HG03460 (cell line): ENCODE data around the gene DOCK11.
A peak's percentile ranks its signal among the peaks of the same experiment; 100 is the strongest.

Experiments
- ATAC-seq: cut with Tn5 transposase; IDR thresholded peaks from one replicate; pipeline ENCODE4 v1.9.1; 2021; ENCODE audit not compliant: unreplicated experiment

The DOCK11 gene

DNA sequence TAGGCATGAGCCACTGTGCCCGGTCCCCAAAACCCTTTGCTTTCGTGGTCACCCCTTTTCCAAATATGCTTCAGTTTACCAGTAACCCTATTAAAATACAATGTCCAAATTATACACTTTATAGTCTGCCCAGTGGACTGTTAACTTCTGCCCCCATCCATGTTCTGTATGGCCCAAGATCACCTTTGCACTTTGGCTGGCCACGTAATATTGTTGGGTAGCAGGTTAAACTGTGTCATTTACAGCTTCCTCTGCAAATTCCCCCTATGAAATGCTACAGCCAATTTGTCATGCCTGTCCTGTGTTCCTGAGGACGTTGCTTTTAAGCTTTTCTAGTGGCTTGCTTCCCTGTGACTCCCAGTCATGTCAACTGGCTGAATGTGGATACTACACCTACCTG, 130.7 kb downstream of the DOCK11 start:
- ATAC-seq: no peak

DNA sequence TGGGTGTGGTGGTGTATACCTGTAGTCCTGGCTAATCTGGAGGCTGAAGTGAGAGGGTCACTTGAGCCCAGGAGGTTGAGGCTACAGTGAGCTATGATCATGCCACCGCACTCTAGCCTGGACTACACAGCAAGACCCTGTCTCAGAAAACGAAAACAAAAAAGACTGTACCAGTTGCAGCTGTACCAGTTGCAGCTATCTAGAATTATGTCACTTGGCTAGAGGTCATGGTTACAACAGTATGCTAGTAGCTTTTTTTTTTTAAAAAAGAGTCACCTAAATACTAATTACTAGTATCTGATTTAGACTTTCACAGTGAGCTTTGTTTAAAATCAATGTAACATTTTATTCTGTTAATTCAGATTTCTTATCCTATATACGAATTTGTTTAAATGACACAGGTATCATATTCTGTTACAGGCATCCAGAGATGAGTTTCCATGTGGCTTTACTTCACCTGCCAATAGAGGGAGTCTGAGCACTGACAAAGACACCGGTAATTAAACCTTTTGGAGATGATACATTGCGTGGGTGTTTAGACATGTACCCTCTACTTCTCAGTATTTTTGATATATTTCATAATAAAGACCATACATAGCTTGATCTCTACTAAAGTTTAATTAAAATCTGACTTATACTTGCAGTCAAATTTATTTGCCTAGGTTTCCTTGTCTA, 131.6 kb downstream of the DOCK11 start:
- no peak for ATAC-seq

DNA sequence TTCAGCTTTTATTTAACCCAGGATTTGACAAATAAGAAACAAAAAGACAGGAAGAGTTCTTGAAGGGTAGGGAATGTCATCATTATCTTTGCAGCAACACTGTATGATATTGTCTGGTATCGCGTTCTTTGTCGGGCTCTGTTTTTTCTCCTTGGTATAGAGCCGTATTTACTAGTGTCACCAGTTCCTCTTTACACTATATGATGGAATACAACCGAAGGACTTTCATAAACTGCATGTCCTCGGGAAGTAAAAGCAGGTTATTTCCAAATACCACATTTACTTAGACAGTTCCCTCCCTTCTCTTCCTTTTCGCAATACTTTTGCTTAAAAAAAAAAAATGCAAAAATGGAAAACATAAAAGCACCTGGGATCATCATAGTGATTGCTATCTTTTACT, 135.2 kb downstream of the DOCK11 start:
- ATAC-seq: no peak

DNA sequence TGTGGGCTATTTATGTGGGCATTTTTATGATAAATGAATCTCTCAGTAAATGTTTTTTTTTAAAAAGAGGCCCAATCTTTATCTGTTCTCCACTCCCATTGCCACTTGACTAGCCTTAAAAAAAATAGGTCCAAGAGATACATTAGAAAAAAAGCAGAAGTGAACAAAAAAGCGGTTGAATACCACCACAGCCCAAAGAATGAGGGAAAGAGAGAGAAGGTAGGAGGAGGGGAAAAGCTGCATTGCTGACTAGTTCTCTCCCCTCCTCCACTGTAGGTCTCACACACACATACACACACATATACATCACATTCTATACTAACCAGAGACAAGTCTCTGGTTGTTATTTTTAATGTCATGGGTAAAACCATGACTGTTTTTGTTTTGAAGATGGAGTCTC, 136.0 kb downstream of the DOCK11 start:
- ATAC-seq: peak; percentile 65

DNA sequence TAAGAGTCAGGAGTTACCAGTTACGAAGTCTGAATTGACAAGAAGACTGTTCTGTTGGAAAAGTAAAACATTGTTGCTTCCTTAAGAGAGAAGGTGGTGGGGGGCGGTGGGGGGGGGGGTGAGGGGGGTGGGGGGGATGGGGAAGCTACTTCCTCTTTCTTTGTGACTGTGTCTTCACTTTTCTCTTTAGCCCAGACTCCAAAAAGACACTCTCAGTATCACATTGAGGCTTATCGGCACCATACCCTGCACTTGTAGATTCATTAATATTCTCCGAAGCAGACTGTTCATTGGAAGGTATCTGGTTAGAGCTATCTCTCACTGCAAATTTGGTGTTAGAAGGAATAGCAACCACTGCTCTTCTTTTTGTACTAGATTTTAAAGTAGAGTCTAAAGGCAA, 137.2 kb downstream of the DOCK11 start:
- ATAC-seq: no peak

DNA sequence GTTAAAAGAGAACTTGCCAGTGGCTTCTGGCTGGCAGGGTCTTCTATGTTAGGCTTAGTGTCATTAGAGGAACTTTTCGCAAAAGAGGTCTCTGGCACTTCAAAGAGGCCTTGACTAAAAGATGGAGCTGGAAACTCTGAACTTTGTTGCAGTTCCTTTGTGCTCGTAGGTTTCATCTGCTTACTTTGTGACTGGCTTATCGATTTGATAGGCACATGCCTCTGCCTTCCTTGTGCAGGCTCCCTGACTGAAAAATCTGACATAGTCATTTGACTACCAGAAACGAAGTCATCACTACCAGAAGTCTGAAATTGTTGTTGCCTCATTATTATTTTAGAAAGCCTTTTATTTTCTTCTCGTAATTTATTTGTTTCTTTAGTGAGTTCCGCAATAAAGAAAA, 137.9 kb downstream of the DOCK11 start:
- no peak for ATAC-seq

DNA sequence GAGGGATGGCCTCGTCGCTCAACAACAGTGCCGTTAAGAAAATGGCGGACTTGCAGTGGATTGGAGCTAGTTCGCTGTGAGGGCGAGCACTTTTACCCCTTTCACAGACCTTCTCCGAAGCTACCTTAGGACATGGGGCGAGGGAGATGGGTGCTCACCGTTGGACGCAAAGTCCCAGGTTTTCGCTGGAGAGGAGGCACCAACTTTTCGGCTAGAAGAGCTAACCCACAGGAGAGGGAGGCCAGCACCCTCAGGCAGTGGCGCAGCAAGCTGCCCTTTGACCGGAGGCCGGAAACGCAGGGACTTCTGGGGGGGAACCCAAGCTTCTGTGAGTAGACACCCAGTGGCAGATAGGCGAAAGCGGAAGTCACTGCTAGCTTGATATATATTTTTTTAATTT, 138.7 kb downstream of the DOCK11 start:
- no peak for ATAC-seq

DNA sequence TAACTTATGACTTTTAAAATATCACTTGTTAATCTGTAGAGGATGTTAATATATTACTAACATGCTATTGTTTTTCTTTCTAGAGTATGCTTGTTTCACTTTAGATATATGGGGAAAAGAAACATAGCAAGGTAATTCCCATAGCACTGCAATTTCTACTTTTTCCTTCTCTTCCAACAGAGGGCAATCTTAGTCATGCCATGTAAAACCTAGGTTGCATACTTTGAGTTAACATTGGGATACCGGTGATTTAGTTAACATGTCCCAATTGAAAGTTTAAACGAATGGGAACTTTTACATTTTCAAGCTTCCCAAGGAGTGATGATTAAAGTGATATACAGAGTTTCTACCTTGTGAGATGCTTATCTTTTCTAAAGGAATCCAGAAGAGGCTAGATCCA, 142.4 kb downstream of the DOCK11 start:
- ATAC-seq: no peak

DNA sequence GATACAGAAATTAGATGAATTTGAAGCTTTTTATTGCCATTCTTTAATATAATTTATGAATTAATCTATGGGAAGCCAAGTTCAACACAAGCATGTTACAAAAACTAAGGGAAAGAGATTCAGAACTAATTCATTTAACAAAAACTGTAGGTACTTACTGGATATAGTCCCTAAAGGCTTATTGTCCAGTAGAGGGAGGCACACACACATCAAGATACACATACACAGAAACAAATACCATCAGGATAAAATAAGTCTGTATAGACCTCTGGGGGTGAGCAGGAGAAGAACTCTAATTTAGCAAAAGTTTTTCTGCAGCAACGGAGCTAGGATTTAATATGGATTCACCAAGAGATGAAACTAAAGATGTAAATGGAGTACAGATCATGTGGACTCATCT, 148.8 kb downstream of the DOCK11 start:
- ATAC-seq: no peak

DNA sequence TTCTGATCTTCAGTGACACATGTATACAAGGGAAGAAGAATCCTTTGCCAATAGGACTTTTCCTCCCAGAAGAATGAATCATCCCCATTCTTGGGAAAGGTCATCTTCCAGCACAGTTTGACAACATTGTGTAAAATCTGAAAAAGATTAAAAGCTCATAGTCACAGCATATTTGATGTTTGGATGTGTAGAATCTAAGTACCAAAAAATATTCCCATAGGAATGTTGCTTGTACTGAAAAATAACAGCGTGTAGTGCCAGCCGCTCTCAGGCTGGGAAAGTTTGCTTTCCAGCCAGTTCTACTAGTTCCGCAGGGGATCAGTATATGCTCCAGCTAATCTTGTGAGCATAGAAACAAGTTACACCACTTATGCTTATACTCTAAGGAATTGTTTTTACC, 157.1 kb downstream of the DOCK11 start:
- ATAC-seq: no peak

DNA sequence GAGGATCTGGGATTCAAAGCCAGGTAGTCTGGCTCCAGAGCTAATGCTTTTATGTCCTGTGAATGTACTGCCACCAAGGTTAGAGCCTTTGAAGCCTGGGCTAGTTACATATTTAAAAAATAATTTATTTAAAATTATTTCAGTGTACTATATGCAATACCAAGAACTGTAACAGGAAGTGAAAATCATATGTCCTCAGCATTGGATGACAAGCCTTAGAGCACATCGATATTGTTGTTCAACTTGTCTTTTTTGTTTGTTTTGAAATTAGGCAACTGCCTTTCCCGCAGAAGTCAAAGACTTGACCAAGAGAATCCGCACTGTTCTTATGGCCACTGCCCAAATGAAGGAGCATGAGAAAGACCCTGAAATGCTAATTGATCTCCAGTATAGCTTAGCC, 158.7 kb downstream of the DOCK11 start:
- ATAC-seq: no peak

DNA sequence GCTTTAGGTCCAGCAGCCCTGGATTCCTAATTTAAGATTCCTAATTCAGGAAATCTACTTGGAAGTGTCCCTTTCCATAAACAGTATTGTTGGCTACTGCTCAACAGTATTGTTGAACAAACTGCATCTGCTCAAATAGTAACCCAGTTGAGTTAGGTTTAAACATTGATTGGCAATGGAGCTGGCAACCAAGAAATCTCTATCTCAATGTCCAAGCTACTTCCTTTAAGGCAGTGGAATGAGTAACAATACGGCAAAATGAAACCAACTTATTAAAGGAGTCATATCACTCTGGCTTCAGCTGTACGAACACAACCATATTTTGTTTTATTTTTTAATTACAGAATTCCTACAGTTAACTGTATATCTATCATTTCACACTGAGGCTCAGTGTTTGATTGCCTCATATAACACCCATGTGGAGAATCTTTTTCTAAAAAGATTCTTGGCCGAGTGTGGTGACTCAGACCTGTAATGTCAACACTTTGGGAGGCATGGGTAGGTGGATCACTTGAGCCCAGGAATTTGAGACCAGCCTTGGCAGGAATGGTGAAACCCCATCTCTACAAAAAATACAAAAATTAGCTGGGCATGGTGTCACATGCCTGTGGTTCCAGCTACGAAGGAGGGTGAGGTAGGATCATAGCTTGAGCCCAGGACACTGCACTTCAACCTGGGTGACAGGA, 160.1 kb downstream of the DOCK11 start:
- no peak for ATAC-seq

DNA sequence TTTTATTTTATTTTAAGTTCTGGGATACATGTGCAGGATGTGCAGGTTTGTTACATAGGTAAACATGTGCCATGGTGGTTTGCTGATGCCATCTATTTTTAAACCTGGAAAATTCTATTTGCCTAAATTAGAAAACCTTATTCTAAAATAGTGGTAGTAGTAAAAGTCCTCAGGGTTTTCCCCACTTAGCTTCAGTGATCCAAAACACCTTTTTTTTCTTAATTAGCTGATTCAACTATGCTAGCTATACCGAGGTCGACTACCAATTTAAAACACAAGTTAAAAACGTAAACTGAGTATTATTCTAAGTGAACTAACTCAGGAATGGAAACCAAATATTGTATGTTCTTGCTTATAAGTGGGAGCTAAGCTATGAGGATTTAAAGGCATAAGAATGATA, 161.8 kb downstream of the DOCK11 start:
- ATAC-seq: no peak

DNA sequence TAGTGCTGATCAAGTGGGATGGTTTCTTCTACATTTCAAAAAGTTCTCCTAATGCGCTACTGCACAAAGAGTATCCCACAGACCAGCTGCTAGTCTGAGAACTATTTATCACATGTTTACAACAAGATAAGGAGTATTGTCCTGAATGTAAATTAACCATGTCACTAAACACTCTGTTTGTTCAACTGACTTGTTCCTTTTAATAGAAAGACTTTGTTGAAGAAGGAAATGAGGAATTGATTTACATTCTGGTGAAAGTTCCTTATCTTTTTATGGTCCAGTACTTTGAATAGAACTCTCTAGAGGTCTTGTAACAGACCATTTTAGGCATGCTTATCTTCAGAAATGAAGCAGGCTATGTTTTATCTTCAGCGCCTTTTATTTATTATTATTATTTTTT, 164.5 kb downstream of the DOCK11 start:
- ATAC-seq: no peak

DNA sequence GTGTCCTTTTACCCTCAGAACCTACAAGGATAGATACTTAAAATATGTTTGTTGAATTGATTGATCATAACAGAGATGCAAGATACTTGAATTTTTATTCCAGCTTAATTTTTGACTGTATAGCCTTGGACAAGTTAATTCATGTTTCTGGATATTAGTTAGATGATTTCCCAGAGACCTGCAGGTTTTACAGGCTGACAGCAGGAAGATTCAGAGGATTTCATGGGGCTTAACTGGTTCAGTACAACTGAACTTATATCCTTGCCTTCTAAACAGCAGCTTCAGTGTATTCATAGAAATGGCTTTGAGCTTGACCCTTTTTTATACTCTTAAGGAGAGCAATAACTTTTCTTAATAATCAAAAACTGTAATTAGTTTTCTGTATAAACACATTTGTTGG, 169.6 kb downstream of the DOCK11 start:
- ATAC-seq: no peak

DNA sequence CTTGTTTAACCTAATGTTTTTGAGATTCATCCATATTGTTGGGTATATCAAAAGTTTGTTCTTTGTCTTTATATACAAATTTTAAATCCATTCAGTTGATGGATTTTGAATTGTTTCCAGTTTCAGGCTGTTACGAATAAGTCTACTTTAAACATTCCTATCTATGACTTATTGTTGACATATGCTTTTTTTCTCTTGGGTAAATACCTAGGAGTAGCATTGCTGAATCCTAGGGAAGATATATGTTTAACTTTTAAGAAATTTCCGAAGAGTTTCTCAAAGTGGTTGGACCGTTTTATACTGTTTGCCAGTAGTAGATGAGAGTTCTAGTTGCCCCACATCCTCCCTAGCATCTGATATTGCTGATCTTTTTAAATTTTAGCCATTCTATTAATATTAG, 170.9 kb downstream of the DOCK11 start:
- ATAC-seq: no peak

DNA sequence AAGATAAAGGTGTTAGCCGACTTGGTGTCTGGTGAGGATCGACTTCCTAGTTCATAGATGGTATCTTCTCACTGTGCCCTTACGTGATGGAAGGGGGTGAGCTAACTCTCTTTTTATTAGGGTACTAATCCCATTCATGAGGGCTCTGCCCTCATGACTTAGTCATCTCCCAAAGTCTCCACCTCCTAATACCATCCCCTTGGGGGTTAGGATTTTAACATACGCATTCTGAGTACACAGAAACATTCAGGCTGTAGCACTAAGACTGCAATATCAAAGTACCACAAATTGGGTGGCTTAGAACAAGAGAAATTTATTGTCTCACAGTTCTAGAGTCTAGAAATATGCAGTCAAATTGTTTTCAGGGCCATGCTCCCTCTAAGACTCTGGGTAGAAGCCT, 173.8 kb downstream of the DOCK11 start:
- no peak for ATAC-seq

DNA sequence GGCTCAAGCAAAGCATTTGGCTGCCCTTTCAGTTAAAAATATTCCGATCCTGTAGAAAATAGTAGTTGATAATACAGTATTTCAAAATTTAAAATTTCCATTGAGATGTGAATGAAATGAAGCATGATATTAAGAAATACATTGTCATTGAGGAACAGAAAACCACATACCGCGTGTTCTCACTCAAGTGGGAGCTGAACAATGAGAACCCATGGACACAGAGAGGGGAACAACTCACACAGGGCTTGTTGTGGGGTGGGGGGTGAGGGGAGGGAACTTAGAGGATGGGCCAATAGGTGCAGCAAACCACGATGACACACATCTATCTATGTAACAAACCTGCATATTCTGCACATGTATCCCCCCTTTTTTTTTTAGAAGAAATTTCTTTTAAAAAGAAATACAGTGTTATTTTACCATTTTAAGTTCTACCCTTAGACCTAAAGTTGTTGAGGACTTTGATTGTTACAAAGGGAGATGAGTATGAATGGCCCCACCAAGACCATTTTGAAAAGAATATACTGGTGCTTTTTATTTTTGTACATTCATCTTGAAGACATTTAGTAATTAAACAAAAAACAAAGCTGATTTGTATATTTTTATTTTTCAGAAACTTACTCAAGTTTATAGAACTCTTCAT, 179.8 kb downstream of the DOCK11 start:
- no peak for ATAC-seq

DNA sequence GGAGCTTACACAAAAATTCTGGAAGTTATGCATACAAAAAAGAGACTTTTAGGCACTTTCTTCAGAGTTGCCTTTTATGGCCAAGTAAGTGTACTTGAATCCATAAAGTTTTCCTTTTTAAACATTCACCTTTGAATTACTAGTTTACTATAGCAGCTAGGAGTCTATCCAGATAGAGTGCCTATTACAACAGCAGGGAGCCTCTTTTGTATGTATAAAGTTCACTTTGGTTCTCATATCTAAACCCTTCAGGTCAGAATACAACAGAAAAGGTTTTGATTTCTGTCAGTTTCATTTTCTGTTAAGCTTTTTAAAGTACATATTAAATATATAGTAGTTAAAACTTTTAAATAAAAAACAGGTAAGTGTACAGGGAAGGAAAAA, 180.3 kb downstream of the DOCK11 start:
- ATAC-seq: no peak

DNA sequence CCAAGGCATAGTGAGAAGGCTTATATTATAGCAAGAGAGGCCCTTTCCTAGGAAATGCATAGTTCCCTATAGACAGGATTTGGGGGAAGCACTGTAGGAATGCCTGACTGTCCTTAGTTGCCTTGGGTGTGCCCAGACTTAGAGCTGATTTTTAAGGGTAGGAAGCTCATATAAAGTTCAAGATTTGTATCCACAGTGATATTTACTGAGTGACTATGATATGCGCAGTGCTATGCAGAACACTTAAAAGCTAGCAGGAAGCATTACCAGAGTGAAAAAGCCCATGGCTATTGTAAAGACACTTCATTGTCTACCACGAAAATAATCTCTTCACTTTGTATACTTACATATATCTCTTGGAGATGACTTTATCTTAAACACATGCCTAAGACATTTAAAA, 181.7 kb downstream of the DOCK11 start:
- ATAC-seq: no peak

DNA sequence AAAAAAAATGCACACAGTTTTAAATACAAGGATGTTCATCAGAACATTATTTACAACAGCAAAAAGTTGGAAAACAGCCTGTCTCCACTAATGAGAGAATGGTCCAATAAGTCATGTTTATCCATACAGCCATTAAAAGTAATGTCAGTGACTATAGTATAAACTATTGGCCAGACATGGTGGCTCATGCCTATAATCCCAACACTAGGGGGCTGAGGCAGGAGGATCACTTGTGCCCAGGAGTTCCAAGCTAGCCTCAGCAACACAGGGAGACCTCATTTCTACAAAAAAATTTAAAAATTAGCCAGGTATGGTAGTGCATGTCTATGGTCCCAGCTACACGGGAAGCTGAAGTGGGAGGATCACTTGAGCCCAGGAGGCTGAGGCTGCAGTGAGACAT, 183.7 kb downstream of the DOCK11 start:
- no peak for ATAC-seq

DNA sequence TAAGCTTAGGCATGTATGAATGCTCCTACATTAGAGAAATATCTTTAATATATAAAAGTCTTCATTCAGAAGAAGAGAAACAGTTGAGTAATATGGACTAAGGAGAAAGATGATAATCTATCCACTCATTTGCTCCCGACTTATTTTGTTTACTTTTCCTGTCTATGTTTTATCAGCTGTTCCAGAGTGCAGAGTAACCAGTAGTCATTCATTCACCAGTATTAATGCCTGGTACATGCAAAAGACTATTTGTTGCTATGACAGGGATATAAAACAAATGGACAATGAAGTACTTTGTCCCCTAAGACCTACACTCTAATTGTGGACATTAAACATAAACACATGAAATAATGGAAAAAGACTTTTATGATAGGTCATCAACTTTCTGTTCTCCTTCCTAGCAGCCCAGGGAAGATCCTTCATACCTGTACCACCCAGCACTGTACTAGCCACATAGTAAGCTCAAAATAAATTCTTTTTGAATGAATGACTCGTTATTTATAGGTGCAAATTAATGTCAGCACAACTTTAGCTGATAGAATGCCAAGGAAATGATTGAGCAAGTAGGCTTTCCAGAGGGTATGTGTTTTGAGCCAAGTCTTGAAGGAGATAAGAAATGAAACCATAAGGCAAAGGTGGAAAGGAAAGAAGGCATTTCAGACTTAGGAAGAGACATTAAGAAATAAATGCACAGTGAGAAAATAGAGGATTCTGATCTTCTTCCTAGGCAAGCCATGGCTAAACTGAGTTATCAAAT, 186.8 kb downstream of the DOCK11 start:
- no peak for ATAC-seq
